CD14-positive monocyte (primary cell): Measurements from ENCODE around the gene S1PR2. TPM values are rescaled to one million over a fixed set of nuclear protein-coding genes. Genes with fewer than 3 reads are reported as not detected.

ENCODE experiments used
- DNase-seq, 3 donors: peaks; one replicate each; pipeline ENCODE4 v3.0.0-alpha.2; 2011 to 2022
- H2AFZ ChIP-seq: 2 replicates; pipeline ENCODE4 v1.6.0; 2012; ENCODE audit warnings: mild to moderate bottlenecking, low read depth, low read length, inconsistent platforms; ENCODE audit not compliant: insufficient read depth, poor library complexity, severe bottlenecking
- H3K27ac ChIP-seq, 2 donors: 1 replicate in 1 of 2; 2 replicates in 1 of 2; pipeline ENCODE4 v1.5.1; 2012 to 2013; ENCODE audit warnings: low read length in 2 of 2, control low read depth in 1 of 2, inconsistent platforms in 1 of 2, low read depth in 1 of 2, mild to moderate bottlenecking in 1 of 2
- H3K27me3 ChIP-seq, 2 donors: one replicate each; pipeline versions ENCODE4 v1.6.0 to v1.6.1; 2011 to 2013; ENCODE audit warnings: low read length in 2 of 2; ENCODE audit not compliant: control insufficient read depth in 2 of 2, insufficient read depth in 2 of 2
- H3K36me3 ChIP-seq, 2 donors: replicated peaks in 1 of 2; 1 replicate in 1 of 2; 2 replicates in 1 of 2; pipeline versions ENCODE4 v1.5.1 to v1.6.1; 2012 to 2013; ENCODE audit warnings: low read length in 2 of 2, control low read depth in 1 of 2, inconsistent platforms in 1 of 2, mild to moderate bottlenecking in 1 of 2; ENCODE audit not compliant: insufficient read depth in 2 of 2, control insufficient read depth in 1 of 2
- H3K4me1 ChIP-seq, 2 donors: 1 replicate in 1 of 2; 2 replicates in 1 of 2; pipeline versions ENCODE4 v1.5.1 to v1.6.1; 2012 to 2013; ENCODE audit warnings: low read length in 2 of 2, control low read depth in 1 of 2, inconsistent platforms in 1 of 2, mild to moderate bottlenecking in 1 of 2, moderate library complexity in 1 of 2; ENCODE audit not compliant: insufficient read depth in 2 of 2, control insufficient read depth in 1 of 2
- H3K4me2 ChIP-seq: replicated peaks from 2 replicates; pipeline ENCODE3; 2012; ENCODE audit warnings: low read length, moderate library complexity, mild to moderate bottlenecking; ENCODE audit not compliant: poor library complexity, severe bottlenecking; ENCODE audit errors: extremely low read depth
- H3K4me3 ChIP-seq, 3 experiments: fragments of 200-600 bp in 1 of 3; sonication (generic) in 1 of 3; replicated peaks in 1 of 3; 1 replicate in 2 of 3; 2 replicates in 1 of 3; pipeline ENCODE4 v1.5.1; 2011 to 2013; ENCODE audit warnings: low read length in 3 of 3, mild to moderate bottlenecking in 3 of 3, control low read depth in 2 of 3, low read depth in 2 of 3, inconsistent platforms in 1 of 3, moderate library complexity in 1 of 3
- H3K79me2 ChIP-seq: 2 replicates; pipeline ENCODE4 v1.6.0; 2012; ENCODE audit warnings: mild to moderate bottlenecking, control low read depth, inconsistent platforms, low read length, moderate library complexity; ENCODE audit not compliant: insufficient read depth
- H3K9ac ChIP-seq: 2 replicates; pipeline ENCODE4 v1.6.0; 2017; ENCODE audit warnings: low read length, mild to moderate bottlenecking; ENCODE audit not compliant: insufficient read depth, poor library complexity, severe bottlenecking
- H3K9me3 ChIP-seq, 2 donors: replicated peaks in 1 of 2; 1 replicate in 1 of 2; 2 replicates in 1 of 2; pipeline versions ENCODE4 v1.5.1 to v1.6.1; 2012 to 2013; ENCODE audit warnings: low read length in 2 of 2, control low read depth in 1 of 2; ENCODE audit not compliant: control insufficient read depth in 1 of 2, insufficient read depth in 1 of 2
- H4K20me1 ChIP-seq: 2 replicates; pipeline ENCODE4 v1.6.0; 2012; ENCODE audit warnings: mild to moderate bottlenecking, low read length, control low read depth, moderate library complexity; ENCODE audit not compliant: insufficient read depth
- H3K27ac Mint-ChIP-seq, 7 donors: one replicate each; pipeline ENCODE4 v1.8.0; 2020; ENCODE audit warnings: mild to moderate bottlenecking in 7 of 7, mixed read lengths in 7 of 7, moderate library complexity in 6 of 7, inconsistent platforms in 2 of 7
- H3K27me3 Mint-ChIP-seq, 3 donors: one replicate each; pipeline ENCODE4 v1.8.0; 2021 to 2022; ENCODE audit warnings: low read depth in 3 of 3, mild to moderate bottlenecking in 3 of 3, mixed read lengths in 3 of 3, moderate library complexity in 3 of 3, inconsistent platforms in 1 of 3
- H3K36me3 Mint-ChIP-seq, 2 donors: one replicate each; pipeline ENCODE4 v1.8.0; 2020; ENCODE audit warnings: mixed read lengths in 2 of 2, inconsistent platforms in 1 of 2, mild to moderate bottlenecking in 1 of 2
- H3K4me1 Mint-ChIP-seq: one replicate; pipeline ENCODE4 v1.8.0; 2020; ENCODE audit warnings: mild to moderate bottlenecking, mixed read lengths
- H3K4me3 Mint-ChIP-seq, 2 donors: one replicate each; pipeline ENCODE4 v1.8.0; 2020; ENCODE audit warnings: mild to moderate bottlenecking in 2 of 2, mixed read lengths in 2 of 2, moderate library complexity in 1 of 2
- H3K9me3 Mint-ChIP-seq, 7 donors: one replicate each; pipeline ENCODE4 v1.8.0; 2020 to 2022; ENCODE audit warnings: mixed read lengths in 7 of 7, mild to moderate bottlenecking in 6 of 7, moderate library complexity in 6 of 7, inconsistent platforms in 2 of 7
- CTCF ChIP-seq: fragments of 200-600 bp; IDR thresholded peaks from one replicate; pipeline ENCODE4 v1.8.0; 2022; ENCODE audit warnings: antibody characterized with exemption, mild to moderate bottlenecking
- WGBS: methylation state at CpG from one replicate; pipeline ENCODE4 v1.1.5; 2013; ENCODE audit warnings: missing lambda C conversion rate; ENCODE audit not compliant: insufficient coverage; 5-methylcytosine and 5-hydroxymethylcytosine counted together
- intact Hi-C, 2 donors: fragments of 100-400 bp; cut with micrococcal nuclease; formaldehyde crosslinking; loops; one replicate each; pipeline versions ENCODE4 v1.15.0 to v1.15.1; 2023
- polyA plus RNA-seq, 3 donors: library from polyadenylated mRNA; depleted of rRNA in 1 of 3; unstranded in 2 of 3; stranded (reverse) in 1 of 3; fragments of 300-500 nt in 2 of 3; fragments of >200 nt in 1 of 3; fragmentation: Illumina TruSeq in 2 of 3; gene quantifications; 1 replicate in 2 of 3; 2 replicates in 1 of 3; pipeline ENCODE4 v1.2.3, GENCODE V29; 2012 to 2021

The S1PR2 gene
- polyA plus RNA-seq, 3 donors: 0.40 to 2.0 (median 0.55) TPM

- H3K36me3 ChIP-seq: no peaks in the 10 kb centered on the region
- H3K9me3 ChIP-seq: no peaks in the 10 kb centered on the region
- no peaks in the 10 kb centered on the region for H4K20me1 ChIP-seq
- no peak overlapping the region for H3K27ac Mint-ChIP-seq
- no peaks in the 10 kb centered on the region for H3K4me1 Mint-ChIP-seq
- H3K27me3 ChIP-seq: no peaks in the 10 kb centered on the region
- no peak overlapping the region for H2AFZ ChIP-seq
- no peaks in the 10 kb centered on the region for H3K36me3 Mint-ChIP-seq
- H3K4me2 ChIP-seq: no peak overlapping the region
- intact Hi-C loops: no loop called here
- no peak overlapping the region for H3K27ac ChIP-seq
- no peak for TF ChIP-seq CTCF
- H3K79me2 ChIP-seq: no peaks in the 10 kb centered on the region
- peaks cover 1 to 4% (median 2%) of the 10 kb centered on the region in 3 donors for H3K27me3 Mint-ChIP-seq
- no peaks in the 10 kb centered on the region for H3K9me3 Mint-ChIP-seq
- no peak overlapping the region for H3K4me3 Mint-ChIP-seq
- H3K4me1 ChIP-seq: peaks cover 7 to 15% of the 10 kb centered on the region in 2 donors
- 82% methylated on average over 3 of the region's 6 CpGs for WGBS
- no peak for DNase-seq
- H3K9ac ChIP-seq: no peak overlapping the region
- no peak overlapping the region for H3K4me3 ChIP-seq
These were observed 15.4 kb upstream of the S1PR2 start for GRCh38 chr19:10246511-10246910.

GRCh38 chr19:10245189-10245939 lies 14.2 kb upstream of the S1PR2 start:
- Mint-ChIP-seq H3K27ac (peak overlapping the region in 1 of 7 donors; percentile 53), H3K4me3 (no peak overlapping the region), H3K27me3 (peaks cover 1 to 4% (median 2%) of the 10 kb centered on the region in 3 donors), H3K36me3 (no peaks in the 10 kb centered on the region), H3K4me1 (no peaks in the 10 kb centered on the region), H3K9me3 (no peaks in the 10 kb centered on the region)
- no peak for TF ChIP-seq CTCF
- H3K9ac ChIP-seq: no peak overlapping the region
- H3K27me3 ChIP-seq: no peaks in the 10 kb centered on the region
- 59% methylated on average over 3 of the region's 9 CpGs for WGBS
- H3K27ac ChIP-seq: no peak overlapping the region
- no peaks in the 10 kb centered on the region for H4K20me1 ChIP-seq
- no peak overlapping the region for H2AFZ ChIP-seq
- intact Hi-C loops: no loop called here
- DNase-seq: no peak
- no peaks in the 10 kb centered on the region for H3K79me2 ChIP-seq
- H3K4me2 ChIP-seq: no peak overlapping the region
- H3K4me3 ChIP-seq: no peak overlapping the region
- H3K9me3 ChIP-seq: no peaks in the 10 kb centered on the region
- peaks cover 3 to 5% of the 10 kb centered on the region in 2 donors for H3K4me1 ChIP-seq
- H3K36me3 ChIP-seq: no peaks in the 10 kb centered on the region
